RWPE1 (cell line): ENCODE results near the gene AIG1.

Experiments
- CTCF ChIA-PET: fragments of 350-600 bp; sonication (Branson Sonifier 250); formaldehyde crosslinking; extraction: SDS; loops from one replicate; lab custom pipeline; 2021; lab: Yijun Ruan, JAX
- POLR2A ChIA-PET: fragments of 400-600 bp; formaldehyde crosslinking; extraction: SDS; loops from one replicate; lab custom pipeline; 2020; ENCODE audit warnings: antibody characterized with exemption; ENCODE audit not compliant: low non-redundant PET; lab: Yijun Ruan, JAX
- DNase-seq: peaks from one replicate; pipeline ENCODE4 v3.0.0; 2012; ENCODE audit warnings: low spot score
- H3K27ac ChIP-seq: fragments of 450-650 bp; 2 replicates; pipeline ENCODE4 v1.5.1; 2017
- TF ChIP-seq, protein P1 (sequence below): fragments of 450-650 bp; conservative IDR thresholded peaks from 2 replicates; pipeline ENCODE4 v1.5.1; 2017; ENCODE audit warnings: low read depth, mild to moderate bottlenecking

AIG1 gene

GRCh38 chr6:143376861-143377260 lies 316.2 kb downstream of the AIG1 start:
- TF ChIP-seq, protein P1, sequence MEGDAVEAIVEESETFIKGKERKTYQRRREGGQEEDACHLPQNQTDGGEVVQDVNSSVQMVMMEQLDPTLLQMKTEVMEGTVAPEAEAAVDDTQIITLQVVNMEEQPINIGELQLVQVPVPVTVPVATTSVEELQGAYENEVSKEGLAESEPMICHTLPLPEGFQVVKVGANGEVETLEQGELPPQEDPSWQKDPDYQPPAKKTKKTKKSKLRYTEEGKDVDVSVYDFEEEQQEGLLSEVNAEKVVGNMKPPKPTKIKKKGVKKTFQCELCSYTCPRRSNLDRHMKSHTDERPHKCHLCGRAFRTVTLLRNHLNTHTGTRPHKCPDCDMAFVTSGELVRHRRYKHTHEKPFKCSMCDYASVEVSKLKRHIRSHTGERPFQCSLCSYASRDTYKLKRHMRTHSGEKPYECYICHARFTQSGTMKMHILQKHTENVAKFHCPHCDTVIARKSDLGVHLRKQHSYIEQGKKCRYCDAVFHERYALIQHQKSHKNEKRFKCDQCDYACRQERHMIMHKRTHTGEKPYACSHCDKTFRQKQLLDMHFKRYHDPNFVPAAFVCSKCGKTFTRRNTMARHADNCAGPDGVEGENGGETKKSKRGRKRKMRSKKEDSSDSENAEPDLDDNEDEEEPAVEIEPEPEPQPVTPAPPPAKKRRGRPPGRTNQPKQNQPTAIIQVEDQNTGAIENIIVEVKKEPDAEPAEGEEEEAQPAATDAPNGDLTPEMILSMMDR = no peak
- DNase-seq = no peak
- ChIA-PET CTCF (no interaction called here), POLR2A (no interaction called here)
- no peak overlapping the region for H3K27ac ChIP-seq

DNA sequence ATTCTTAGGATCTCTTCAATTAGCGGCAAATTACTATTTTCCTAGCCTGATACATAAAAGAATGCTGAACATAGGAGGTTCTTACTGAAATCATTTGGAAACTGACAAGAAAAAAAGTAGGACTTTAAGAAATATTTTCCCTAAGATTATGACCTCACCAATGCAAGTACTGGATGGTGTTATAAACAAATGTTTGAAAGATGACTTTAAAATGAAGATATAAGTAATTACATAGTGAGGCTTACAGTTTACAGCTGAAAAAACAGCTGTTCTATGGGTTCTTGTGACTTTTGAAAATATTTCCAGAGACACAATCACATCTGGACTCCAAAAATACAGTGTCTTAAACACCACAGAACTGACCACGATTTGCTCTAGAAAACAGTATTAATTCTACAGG lies 324.9 kb downstream of the AIG1 start:
- ChIA-PET POLR2A (no interaction called here), CTCF (no interaction called here)
- no peak for DNase-seq
- TF ChIP-seq, protein P1 = no peak
- no peak overlapping the region for H3K27ac ChIP-seq

DNA sequence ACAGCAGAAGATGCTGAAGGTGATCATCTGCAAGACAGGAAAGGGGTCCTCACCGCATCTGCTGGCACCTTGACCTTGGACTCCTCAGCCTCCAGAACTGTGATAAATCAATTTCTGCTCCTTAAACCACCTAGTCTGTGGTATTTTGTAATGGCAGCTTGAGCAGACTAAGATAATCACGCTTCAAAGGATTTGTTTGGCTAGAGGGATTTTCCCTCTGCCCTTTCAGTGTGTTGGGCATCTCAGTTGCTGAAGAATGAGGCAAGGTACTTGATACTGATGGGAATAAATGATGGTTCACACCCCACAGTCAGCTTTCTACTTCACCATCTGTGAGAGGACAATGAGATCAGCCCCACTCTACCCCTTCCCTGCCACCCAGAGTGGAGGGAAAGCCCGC lies 329.6 kb downstream of the AIG1 start:
- POLR2A ChIA-PET = no interaction called here
- CTCF ChIA-PET = no interaction called here
- no peak overlapping the region for H3K27ac ChIP-seq
- TF ChIP-seq, protein P1 = no peak
- no peak for DNase-seq
